Ureter (tissue), 1 donor: ENCODE results near the gene CYP2S1. TPM values are rescaled to one million over a fixed set of nuclear protein-coding genes. Genes with fewer than 3 reads are reported as not detected.
"Not testable (repeated sequence)": the region's sequence is repeated elsewhere in the genome, so short reads cannot be mapped to it uniquely, and the experiment has no call there.

Experiments used
- DNase-seq: peaks from one replicate; pipeline ENCODE4 v3.0.0-alpha.2; 2020; ENCODE audit warnings: low spot score
- total RNA-seq: library from RNA; stranded (reverse); gene quantifications from one replicate; pipeline ENCODE4 v1.2.4, GENCODE V29; 2023
- donor health status: DM: yes; HTN: yes; CAD: no.

The CYP2S1 gene
- total RNA-seq, 1 donor from 2014 or later, result 13.2 TPM

DNA sequence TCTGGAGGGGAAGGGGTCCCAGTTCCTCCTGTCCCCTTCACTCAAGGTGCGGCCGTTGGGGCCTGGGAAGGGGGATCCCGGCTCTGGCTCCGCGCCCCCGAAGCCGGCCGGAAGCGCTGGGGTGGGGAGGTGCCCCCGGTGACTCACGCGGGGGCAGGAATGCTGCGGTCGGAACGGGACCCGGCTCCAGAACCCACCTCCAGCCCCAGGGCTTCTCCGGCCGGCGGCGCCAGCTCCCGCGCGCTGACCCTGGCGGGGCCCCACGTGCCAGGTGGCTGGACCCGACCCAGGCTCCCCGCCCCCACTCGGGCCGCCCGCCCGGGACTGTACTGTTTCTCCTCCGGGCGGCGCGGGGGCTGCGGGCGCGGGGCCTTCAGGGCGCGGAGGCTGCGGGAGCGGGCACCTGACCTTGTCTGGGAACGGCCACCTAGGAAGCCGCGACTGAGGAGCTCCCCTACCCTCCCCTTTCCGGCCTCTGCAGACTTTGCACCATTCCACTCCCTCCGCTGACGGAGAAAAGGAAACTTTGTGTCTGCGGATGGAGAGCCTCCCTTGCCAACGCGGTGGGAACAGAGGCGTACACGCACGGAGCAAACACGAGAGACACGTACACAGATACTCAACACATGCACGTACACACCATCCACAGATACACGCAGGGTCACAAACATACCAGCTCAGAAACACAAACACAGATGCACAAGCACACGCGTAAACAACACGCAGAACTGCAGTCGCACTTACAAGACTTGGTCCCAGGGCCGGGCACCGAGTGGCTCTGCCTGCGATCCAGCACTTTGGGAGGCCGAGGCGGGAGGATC is 33.2 kb downstream of the CYP2S1 start:
- DNase-seq, result peak; percentile 59

DNA sequence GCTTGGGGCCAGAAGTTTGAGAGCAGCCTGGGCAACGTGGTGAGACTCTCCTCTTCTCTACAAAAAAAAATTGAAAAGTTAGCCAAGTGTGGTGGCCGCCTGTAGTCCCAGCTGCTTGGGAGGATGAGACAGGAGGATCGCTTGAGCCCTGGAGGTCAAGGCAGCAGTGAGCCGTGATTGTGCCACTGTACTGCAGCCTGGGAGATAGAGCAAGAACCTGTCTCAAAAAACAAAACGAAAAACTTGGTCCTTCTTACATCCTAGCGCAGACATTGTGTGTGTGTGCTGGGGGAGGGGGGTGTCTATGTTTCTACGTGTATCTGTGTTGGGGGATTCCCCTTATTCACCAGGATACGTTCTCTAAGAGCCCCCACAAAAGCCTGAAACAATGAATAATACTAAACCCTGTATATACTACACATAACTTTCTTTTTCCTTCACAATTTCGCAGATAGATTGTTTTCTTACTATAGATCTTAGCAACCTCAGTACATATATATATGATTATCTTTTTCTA is 33.9 kb downstream of the CYP2S1 start:
- DNase-seq, result no peak

- no peak for DNase-seq
Observed at GRCh38 chr19:41228486-41228885, 35.5 kb downstream of the CYP2S1 start.

DNA sequence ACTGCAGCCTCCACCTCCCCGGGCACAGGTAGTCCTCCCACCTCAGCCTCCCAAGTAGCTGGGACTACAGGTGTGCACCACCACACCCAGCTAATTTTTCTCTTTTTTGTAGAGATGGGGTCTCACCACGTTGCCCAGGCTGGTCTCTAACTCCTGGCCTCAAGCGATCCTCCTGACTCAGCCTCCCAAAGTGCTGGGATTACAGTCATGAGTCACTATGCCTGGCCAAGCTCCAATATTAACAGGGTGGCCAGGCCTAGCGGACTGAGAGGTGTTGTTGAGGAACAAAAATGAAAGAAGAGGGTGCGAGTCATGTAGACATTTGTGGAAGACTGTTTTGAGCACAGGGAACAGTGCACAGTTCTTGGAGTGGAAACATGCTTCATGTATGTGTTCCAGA is 36.3 kb downstream of the CYP2S1 start:
- DNase-seq, result not testable (repeated sequence)

- DNase-seq, result no peak
Observed at GRCh38 chr19:41230067-41230857, 37.2 kb downstream of the CYP2S1 start.

- DNase-seq, result no peak
Observed at GRCh38 chr19:41232686-41233085, 39.7 kb downstream of the CYP2S1 start.

- DNase-seq, result no peak
Observed at GRCh38 chr19:41233748-41234240, 40.8 kb downstream of the CYP2S1 start.

GRCh38 chr19:41234512-41235168 is 41.6 kb downstream of the CYP2S1 start:
- no peak for DNase-seq

DNA sequence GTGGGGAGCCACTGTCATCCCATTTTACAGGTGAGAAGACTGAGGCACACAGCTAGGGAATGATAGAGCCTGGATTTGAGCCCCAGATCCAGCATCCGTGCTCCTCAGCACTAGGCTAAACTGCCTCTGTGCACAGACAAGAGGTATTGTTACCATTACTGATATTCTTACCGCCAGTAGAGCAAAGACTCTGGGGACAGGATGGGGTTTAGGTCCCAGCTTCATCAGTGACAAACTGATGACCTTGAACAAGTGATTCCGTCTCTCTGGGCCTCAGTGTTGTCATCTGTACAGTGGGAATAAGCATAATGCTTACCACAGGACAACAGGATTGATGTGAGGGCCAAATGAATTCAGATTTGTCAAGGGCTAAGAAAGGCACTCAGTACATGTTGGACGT is 42.5 kb downstream of the CYP2S1 start:
- no peak for DNase-seq

DNA sequence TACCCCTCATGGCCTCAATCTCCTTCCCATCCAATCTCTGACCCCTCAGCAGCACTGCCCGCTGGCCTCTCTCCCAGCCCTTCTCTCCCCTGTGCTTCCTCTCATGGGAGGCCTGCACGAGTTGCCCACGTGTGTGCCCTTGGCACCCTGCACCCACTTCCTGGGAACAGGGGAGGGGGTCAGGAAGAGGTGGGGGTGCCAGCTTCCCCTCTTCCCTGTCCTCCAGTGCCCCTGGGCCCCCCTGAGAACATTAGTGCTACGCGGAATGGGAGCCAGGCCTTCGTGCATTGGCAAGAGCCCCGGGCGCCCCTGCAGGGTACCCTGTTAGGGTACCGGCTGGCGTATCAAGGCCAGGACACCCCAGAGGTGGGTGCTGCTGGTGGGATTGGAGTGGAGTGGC is 45.2 kb downstream of the CYP2S1 start:
- no peak for DNase-seq

GRCh38 chr19:41239363-41239762 is 46.3 kb downstream of the CYP2S1 start:
- no peak for DNase-seq

DNA sequence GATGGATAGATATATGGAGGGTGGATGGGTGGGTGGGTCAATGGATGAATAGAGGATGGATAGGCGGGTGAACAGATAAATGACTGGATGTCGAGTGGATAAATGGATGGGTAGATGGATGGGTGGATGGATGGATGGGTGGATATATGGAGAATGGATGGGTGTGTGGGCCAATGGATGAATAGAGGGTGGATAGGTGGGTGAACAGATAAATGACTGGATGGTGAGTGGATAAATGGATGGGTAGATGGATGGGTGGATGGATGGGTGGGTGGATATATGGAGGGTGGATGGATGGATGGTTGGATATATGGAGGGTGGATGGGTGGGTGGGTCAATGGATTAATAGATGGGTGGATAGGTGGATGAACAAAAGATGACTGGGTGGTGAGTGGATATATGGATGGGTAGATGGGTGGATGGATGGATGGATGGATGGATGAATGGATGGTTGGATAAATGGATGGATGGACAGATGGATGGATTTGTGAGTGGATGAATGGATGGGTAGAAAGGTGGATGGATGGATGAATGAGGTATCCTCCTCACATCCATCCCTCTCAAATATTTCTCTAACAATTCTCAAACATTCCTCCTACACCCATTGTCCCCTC is 47.0 kb downstream of the CYP2S1 start:
- DNase-seq, result no peak

DNA sequence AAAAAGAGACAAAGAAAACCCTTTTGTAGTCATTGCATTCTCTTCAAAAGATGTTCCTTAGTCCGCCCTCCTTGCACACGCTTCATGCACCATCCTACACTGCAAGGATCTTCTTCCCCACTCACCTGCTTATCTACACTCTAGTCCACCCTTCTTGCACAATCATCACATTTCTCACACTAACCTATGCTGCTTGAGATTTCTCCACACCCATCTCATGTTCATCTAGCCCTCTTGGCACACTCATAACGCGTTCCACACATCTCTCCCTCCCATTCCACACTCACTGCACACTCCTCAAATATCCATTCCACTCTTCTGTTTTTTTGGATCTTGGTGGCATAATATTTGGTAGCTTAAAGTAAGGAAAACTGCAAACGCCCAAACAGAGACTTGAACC is 48.8 kb downstream of the CYP2S1 start:
- DNase-seq, result no peak

- no peak for DNase-seq
Observed at GRCh38 chr19:41244117-41244516, 51.1 kb downstream of the CYP2S1 start.

DNA sequence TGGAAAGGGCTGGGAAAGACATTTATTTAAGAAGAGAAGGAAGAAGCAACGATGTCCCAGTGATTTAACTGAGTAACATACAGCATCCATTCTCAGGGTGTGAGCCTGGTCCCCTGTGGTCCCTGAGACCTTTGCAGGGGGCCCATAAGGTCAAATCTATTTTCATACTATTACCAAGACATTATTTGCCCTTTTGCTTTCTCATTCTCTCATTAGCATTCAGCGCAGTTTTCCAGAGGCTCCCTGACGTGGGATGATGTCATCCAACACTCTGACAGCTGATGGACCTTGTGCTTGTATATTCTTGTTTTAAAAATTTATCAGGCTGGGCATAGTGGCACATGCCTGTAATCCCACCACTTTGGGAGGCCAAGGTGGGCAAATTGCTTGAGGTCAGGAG is 52.8 kb downstream of the CYP2S1 start:
- DNase-seq, result no peak

GRCh38 chr19:41248895-41249294 is 55.9 kb downstream of the CYP2S1 start:
- DNase-seq, result no peak

DNA sequence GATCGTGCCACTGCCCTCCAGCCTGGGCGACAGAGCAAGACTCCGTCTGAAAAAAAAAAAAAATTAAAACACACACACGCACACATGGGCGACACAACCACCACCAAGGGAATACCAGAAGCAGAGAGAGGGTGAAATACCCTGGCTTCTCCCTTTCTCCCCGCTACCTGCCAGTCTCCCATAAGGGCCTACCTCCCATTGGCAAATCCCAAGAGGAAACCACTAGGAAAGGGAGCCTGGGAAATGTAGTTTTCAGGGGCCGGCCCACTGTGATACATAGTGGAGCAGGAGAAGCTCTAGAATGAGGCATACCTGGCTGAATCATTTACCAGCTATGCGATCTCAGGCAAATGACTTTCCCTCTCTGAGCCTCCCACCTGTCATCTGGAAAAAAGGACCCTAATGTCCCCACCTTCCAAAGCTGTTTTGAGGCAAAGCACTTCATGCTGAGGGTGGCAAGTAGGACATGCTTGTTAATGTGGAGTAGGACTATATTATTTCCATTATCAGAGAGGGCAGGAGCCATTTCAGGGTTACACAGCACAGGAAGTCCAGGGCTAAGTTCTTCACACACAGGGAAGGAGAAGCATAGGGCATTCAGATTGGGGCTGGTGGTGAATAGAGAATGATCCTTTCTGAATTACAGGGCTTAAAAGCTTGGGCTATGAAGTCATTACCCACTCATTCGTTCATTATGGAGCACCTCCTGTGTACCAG is 56.8 kb downstream of the CYP2S1 start:
- no peak for DNase-seq

- no peak for DNase-seq
Observed at GRCh38 chr19:41253660-41254059, 60.6 kb downstream of the CYP2S1 start.

- no peak for DNase-seq
Observed at GRCh38 chr19:41255171-41255570, 62.2 kb downstream of the CYP2S1 start.
